ENCODE results near the gene UNC13A. TPM values are rescaled to one million over a fixed set of nuclear protein-coding genes. Genes with fewer than 3 reads are reported as not detected.

The UNC13A gene
- total RNA-seq, 3 donors from 2014 or later (not counting 1 experiment from before 2014, with no cell fraction given): not detected

DNA sequence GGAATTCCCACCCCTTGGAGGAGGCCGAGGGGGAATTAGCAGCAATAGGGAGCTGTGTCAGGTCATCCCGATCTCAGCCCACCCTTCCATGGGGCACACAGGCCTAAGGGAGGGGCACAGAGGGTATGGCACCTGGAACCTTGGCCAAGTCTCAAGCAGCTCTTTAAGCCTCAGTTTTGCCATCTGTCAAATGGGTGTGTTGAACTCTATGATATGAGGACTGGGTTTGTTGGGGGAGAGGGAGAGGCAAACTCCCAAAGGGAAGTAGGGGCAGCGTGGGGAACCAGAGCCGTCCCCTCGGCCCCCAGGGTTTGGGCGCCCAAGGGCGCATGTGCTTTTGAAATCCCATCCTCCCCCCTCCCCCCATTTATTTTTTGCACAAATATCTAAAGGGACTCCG is 83.0 kb downstream of the UNC13A start:
- H3K4me1 ChIP-seq (ENCODE audit: control insufficient read depth, insufficient read depth, low read length): peaks cover 15% of the 10 kb centered on the region
- 92% methylated on average over 8 of the region's 8 CpGs for WGBS (ENCODE audit: insufficient coverage)
- no peaks in the 10 kb centered on the region for H3K36me3 ChIP-seq (ENCODE audit: control insufficient read depth, insufficient read depth, low read length)
- TF ChIP-seq, protein P1, sequence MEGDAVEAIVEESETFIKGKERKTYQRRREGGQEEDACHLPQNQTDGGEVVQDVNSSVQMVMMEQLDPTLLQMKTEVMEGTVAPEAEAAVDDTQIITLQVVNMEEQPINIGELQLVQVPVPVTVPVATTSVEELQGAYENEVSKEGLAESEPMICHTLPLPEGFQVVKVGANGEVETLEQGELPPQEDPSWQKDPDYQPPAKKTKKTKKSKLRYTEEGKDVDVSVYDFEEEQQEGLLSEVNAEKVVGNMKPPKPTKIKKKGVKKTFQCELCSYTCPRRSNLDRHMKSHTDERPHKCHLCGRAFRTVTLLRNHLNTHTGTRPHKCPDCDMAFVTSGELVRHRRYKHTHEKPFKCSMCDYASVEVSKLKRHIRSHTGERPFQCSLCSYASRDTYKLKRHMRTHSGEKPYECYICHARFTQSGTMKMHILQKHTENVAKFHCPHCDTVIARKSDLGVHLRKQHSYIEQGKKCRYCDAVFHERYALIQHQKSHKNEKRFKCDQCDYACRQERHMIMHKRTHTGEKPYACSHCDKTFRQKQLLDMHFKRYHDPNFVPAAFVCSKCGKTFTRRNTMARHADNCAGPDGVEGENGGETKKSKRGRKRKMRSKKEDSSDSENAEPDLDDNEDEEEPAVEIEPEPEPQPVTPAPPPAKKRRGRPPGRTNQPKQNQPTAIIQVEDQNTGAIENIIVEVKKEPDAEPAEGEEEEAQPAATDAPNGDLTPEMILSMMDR (IDR thresholded peaks at IDR 0.05): no peak
- H3K27ac ChIP-seq (ENCODE audit: low read length): no peak overlapping the region
- no peak for ATAC-seq
- intact Hi-C loops (cut with micrococcal nuclease): no loop called here
- no peak overlapping the region for H3K4me3 Mint-ChIP-seq
- H3K27me3 ChIP-seq (ENCODE audit: control insufficient read depth, insufficient read depth, low read length): peaks cover 7% of the 10 kb centered on the region
- no peak overlapping the region for H3K27ac Mint-ChIP-seq
- no peaks in the 10 kb centered on the region for H3K36me3 Mint-ChIP-seq
- DNase-seq: no peak
- no peak overlapping the region for H3K4me3 ChIP-seq (ENCODE audit: low read length)
- H3K27me3 Mint-ChIP-seq (ENCODE audit: low read depth in 2 of 2): peaks cover 34 to 38% of the 10 kb centered on the region in 2 donors
- H3K4me1 Mint-ChIP-seq: peaks cover 11 to 14% of the 10 kb centered on the region in 2 donors
- H3K9me3 ChIP-seq (ENCODE audit: control insufficient read depth, insufficient read depth, low read length): no peaks in the 10 kb centered on the region
- H3K9me3 Mint-ChIP-seq: no peaks in the 10 kb centered on the region

DNA sequence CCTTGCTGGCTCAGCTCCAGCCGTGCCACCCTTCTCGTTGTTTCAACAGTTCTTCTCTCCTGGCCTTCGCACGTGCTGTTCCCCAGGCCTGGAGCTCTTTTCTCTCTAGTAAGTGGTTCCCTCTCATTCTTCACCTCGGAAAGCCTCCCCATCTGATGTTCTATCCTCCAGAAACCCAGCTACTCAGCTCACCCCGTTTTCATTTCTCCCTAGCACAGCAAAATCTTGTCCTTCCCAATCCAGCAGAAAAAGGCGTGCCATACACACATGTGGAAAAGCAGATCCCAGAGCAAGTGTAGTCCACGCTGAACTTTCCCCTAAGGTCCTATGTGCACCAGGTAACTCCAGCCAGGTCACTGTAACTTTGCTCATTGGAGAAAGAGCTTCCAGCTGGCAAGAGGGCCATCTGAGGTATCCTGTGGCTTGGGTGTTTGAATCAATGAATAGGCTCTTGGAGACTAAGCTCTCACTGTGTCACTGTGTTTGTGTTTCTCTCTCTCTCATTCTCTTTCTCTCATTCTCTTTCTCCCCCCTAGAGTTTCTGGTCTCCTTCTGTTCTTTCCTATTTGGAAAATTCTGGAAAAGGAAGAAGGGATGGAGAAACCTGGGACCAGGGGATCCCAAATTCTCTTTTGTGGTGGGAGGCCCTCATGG is 83.7 kb downstream of the UNC13A start:
- Mint-ChIP-seq H3K9me3 (no peaks in the 10 kb centered on the region), H3K27ac (no peak overlapping the region), H3K27me3 (ENCODE audit: low read depth in 2 of 2) (peaks cover 34 to 38% of the 10 kb centered on the region in 2 donors), H3K36me3 (no peaks in the 10 kb centered on the region), H3K4me1 (peaks cover 11 to 14% of the 10 kb centered on the region in 2 donors), H3K4me3 (no peak overlapping the region)
- Histone ChIP-seq H3K36me3 (ENCODE audit: control insufficient read depth, insufficient read depth, low read length) (no peaks in the 10 kb centered on the region), H3K27ac (ENCODE audit: low read length) (no peak overlapping the region), H3K9me3 (ENCODE audit: control insufficient read depth, insufficient read depth, low read length) (no peaks in the 10 kb centered on the region), H3K4me1 (ENCODE audit: control insufficient read depth, insufficient read depth, low read length) (peaks cover 15% of the 10 kb centered on the region), H3K27me3 (ENCODE audit: control insufficient read depth, insufficient read depth, low read length) (peaks cover 7% of the 10 kb centered on the region), H3K4me3 (ENCODE audit: low read length) (no peak overlapping the region)
- ATAC-seq: no peak
- TF ChIP-seq, protein P1 (IDR thresholded peaks at IDR 0.05): no peak
- intact Hi-C loops (cut with micrococcal nuclease): no loop called here
- WGBS (ENCODE audit: insufficient coverage): 68% methylated on average over 8 of the region's 8 CpGs
- no peak for DNase-seq

DNA sequence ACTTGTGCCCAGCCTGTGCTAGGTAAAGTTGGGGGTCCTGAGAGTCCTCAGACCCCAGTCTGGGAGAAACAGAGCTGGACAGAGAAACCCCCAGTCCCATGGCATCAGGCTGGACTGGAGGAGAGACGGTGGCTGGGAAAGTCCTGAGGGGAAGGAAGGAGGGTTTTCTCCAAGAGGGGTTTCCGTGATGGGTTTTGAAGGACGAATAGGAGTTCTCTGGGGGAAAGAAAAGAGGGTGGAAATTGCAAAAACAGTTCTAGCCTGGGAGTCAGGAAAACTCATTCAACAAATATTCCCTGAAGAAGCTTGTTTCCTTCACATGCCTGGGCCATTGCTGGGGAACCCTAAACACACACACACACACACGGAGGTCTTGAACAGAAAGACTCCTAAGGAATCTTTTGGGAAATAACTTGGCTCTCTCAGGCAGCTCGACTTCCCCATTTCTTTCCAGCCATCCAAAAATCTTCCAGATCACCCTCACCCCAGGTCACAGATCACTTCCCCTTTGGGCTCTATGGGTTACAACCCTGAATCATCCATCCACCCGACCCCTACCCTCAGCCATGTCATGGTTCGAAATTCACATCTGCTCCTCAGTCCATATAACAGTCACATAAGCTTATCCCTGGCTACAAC is 85.2 kb downstream of the UNC13A start:
- Mint-ChIP-seq H3K27ac (no peak overlapping the region), H3K4me3 (no peak overlapping the region), H3K36me3 (no peaks in the 10 kb centered on the region), H3K4me1 (peaks cover 11 to 14% of the 10 kb centered on the region in 2 donors), H3K9me3 (no peaks in the 10 kb centered on the region), H3K27me3 (ENCODE audit: low read depth in 2 of 2) (peaks cover 34 to 38% of the 10 kb centered on the region in 2 donors)
- TF ChIP-seq, protein P1 (IDR thresholded peaks at IDR 0.05): no peak
- Histone ChIP-seq H3K27ac (ENCODE audit: low read length) (no peak overlapping the region), H3K9me3 (ENCODE audit: control insufficient read depth, insufficient read depth, low read length) (no peaks in the 10 kb centered on the region), H3K4me1 (ENCODE audit: control insufficient read depth, insufficient read depth, low read length) (peaks cover 15% of the 10 kb centered on the region), H3K36me3 (ENCODE audit: control insufficient read depth, insufficient read depth, low read length) (no peaks in the 10 kb centered on the region), H3K4me3 (ENCODE audit: low read length) (no peak overlapping the region), H3K27me3 (ENCODE audit: control insufficient read depth, insufficient read depth, low read length) (peaks cover 7% of the 10 kb centered on the region)
- DNase-seq (no peak), ATAC-seq (no peak)
- WGBS (ENCODE audit: insufficient coverage): 59% methylated on average over 7 of the region's 7 CpGs
- intact Hi-C loops (cut with micrococcal nuclease): no loop called here

Measured in natural killer cell (primary cell).